ENCODE data around the gene MAGOH.

Gene MAGOH

GRCh38 chr1:53220171-53220961 lies 18.0 kb downstream of the MAGOH start, which contains the start of gene CZIB:
TSS of gene CZIB (minus strand) at chr1:53220634. CDS start at chr1:53220575, 59 bp downstream.
- Histone ChIP-seq H3K4me3 (ENCODE audit: low read depth in 1 of 2, low read length in 2 of 2) (peak within 1 kb of the TSS; percentile 52 to 95), H3K4me1 (ENCODE audit: insufficient read depth, low read length) (peaks cover 26% of the 10 kb centered on the region), H3K27ac (ENCODE audit: low read length) (peak within 1 kb of the TSS; percentile 94), H3K9ac (ENCODE audit: low read depth, low read length) (peak within 1 kb of the TSS; percentile 77), H3K4me2 (ENCODE audit: insufficient read depth, low read length) (peak within 1 kb of the TSS; percentile 90), H4K20me1 (ENCODE audit: insufficient read depth, low read length) (no peaks in the 10 kb centered on the region), H3K27me3 (ENCODE audit: insufficient read depth, low read length, poor library complexity) (no peaks in the 10 kb centered on the region), H3K9me3 (ENCODE audit: insufficient read depth, low read length, severe bottlenecking) (no peaks in the 10 kb centered on the region), H3K36me3 (ENCODE audit: insufficient read depth, low read length) (peaks cover 34% of the 10 kb centered on the region), H2AFZ (ENCODE audit: low read depth, low read length) (peak within 1 kb of the TSS; percentile 85), H3K79me2 (ENCODE audit: insufficient read depth, low read length) (peaks cover 25% of the 10 kb centered on the region)
- peak; percentile 93 for ATAC-seq (ENCODE audit: insufficient read depth, low read depth)
- TF ChIP-seq EZH2 (IDR thresholded peaks at IDR 0.05; ENCODE audit: borderline replicate concordance, low read depth, low read length, severe bottlenecking) = no peak
- DNase-seq = peak; percentile 91

DNA sequence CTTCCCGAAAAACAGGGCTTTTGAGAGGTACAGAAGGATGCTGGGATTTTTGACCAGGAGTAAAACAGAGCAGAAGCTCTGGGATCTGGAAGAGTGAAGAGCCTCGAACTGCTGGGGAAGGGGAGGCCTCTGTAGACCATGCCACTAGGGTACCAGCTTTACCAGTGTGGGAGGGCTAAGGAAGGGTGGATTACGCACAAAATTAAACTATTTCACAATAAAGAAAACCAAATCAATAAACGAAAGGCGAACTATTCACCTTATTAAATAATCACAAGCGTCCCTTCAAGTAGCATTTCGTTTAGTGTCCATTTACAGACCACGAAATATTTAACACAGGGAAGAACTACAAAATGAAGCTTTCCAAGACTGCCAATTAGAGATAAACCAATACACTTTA lies 18.6 kb downstream of the MAGOH start:
- no peak for ATAC-seq (ENCODE audit: insufficient read depth, low read depth)
- DNase-seq = no peak
- Histone ChIP-seq H3K4me2 (ENCODE audit: insufficient read depth, low read length) (peak overlapping the region; percentile 90), H3K4me1 (ENCODE audit: insufficient read depth, low read length) (peaks cover 26% of the 10 kb centered on the region), H3K9ac (ENCODE audit: low read depth, low read length) (peak overlapping the region; percentile 77), H3K9me3 (ENCODE audit: insufficient read depth, low read length, severe bottlenecking) (no peaks in the 10 kb centered on the region), H3K27ac (ENCODE audit: low read length) (peak overlapping the region; percentile 94), H4K20me1 (ENCODE audit: insufficient read depth, low read length) (no peaks in the 10 kb centered on the region), H3K27me3 (ENCODE audit: insufficient read depth, low read length, poor library complexity) (no peaks in the 10 kb centered on the region), H2AFZ (ENCODE audit: low read depth, low read length) (peak overlapping the region; percentile 85), H3K4me3 (ENCODE audit: low read depth in 1 of 2, low read length in 2 of 2) (peak overlapping the region; percentile 52 to 95), H3K79me2 (ENCODE audit: insufficient read depth, low read length) (peaks cover 25% of the 10 kb centered on the region), H3K36me3 (ENCODE audit: insufficient read depth, low read length) (peaks cover 37% of the 10 kb centered on the region)
- TF ChIP-seq, protein P1, sequence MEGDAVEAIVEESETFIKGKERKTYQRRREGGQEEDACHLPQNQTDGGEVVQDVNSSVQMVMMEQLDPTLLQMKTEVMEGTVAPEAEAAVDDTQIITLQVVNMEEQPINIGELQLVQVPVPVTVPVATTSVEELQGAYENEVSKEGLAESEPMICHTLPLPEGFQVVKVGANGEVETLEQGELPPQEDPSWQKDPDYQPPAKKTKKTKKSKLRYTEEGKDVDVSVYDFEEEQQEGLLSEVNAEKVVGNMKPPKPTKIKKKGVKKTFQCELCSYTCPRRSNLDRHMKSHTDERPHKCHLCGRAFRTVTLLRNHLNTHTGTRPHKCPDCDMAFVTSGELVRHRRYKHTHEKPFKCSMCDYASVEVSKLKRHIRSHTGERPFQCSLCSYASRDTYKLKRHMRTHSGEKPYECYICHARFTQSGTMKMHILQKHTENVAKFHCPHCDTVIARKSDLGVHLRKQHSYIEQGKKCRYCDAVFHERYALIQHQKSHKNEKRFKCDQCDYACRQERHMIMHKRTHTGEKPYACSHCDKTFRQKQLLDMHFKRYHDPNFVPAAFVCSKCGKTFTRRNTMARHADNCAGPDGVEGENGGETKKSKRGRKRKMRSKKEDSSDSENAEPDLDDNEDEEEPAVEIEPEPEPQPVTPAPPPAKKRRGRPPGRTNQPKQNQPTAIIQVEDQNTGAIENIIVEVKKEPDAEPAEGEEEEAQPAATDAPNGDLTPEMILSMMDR (IDR thresholded peaks at IDR 0.05; ENCODE audit: borderline replicate concordance, extremely low read depth, low read length, poor library complexity, severe bottlenecking) = no peak
- TF ChIP-seq EZH2 (IDR thresholded peaks at IDR 0.05; ENCODE audit: borderline replicate concordance, low read depth, low read length, severe bottlenecking) = no peak

GRCh38 chr1:53218201-53218600 lies 20.1 kb downstream of the MAGOH start:
- no peak overlapping the region for H3K27ac ChIP-seq (ENCODE audit: low read length)
- H3K4me1 ChIP-seq (ENCODE audit: insufficient read depth, low read length) = peaks cover 26% of the 10 kb centered on the region
- TF ChIP-seq EZH2 (IDR thresholded peaks at IDR 0.05; ENCODE audit: borderline replicate concordance, low read depth, low read length, severe bottlenecking) = no peak
- no peaks in the 10 kb centered on the region for H4K20me1 ChIP-seq (ENCODE audit: insufficient read depth, low read length)
- no peak overlapping the region for H3K4me3 ChIP-seq (ENCODE audit: low read depth in 1 of 2, low read length in 2 of 2)
- H3K79me2 ChIP-seq (ENCODE audit: insufficient read depth, low read length) = peaks cover 25% of the 10 kb centered on the region
- H3K4me2 ChIP-seq (ENCODE audit: insufficient read depth, low read length) = no peak overlapping the region
- H3K27me3 ChIP-seq (ENCODE audit: insufficient read depth, low read length, poor library complexity) = no peaks in the 10 kb centered on the region
- no peak overlapping the region for H2AFZ ChIP-seq (ENCODE audit: low read depth, low read length)
- no peak for DNase-seq
- peaks cover 52% of the 10 kb centered on the region for H3K36me3 ChIP-seq (ENCODE audit: insufficient read depth, low read length)
- ATAC-seq (ENCODE audit: insufficient read depth, low read depth) = no peak
- H3K9me3 ChIP-seq (ENCODE audit: insufficient read depth, low read length, severe bottlenecking) = no peaks in the 10 kb centered on the region
- no peak overlapping the region for H3K9ac ChIP-seq (ENCODE audit: low read depth, low read length)

GRCh38 chr1:53214376-53214940 lies 23.9 kb downstream of the MAGOH start:
- DNase-seq (no peak), ATAC-seq (ENCODE audit: insufficient read depth, low read depth) (no peak)
- no peak overlapping the region for H3K4me2 ChIP-seq (ENCODE audit: insufficient read depth, low read length)
- peaks cover 10% of the 10 kb centered on the region for H3K4me1 ChIP-seq (ENCODE audit: insufficient read depth, low read length)
- no peaks in the 10 kb centered on the region for H3K9me3 ChIP-seq (ENCODE audit: insufficient read depth, low read length, severe bottlenecking)
- TF ChIP-seq, protein P1 (IDR thresholded peaks at IDR 0.05; ENCODE audit: borderline replicate concordance, extremely low read depth, low read length, poor library complexity, severe bottlenecking) = no peak
- no peak for TF ChIP-seq EZH2 (IDR thresholded peaks at IDR 0.05; ENCODE audit: borderline replicate concordance, low read depth, low read length, severe bottlenecking)
- peaks cover 10% of the 10 kb centered on the region for H3K79me2 ChIP-seq (ENCODE audit: insufficient read depth, low read length)
- no peak overlapping the region for H2AFZ ChIP-seq (ENCODE audit: low read depth, low read length)
- no peak overlapping the region for H3K4me3 ChIP-seq (ENCODE audit: low read depth in 1 of 2, low read length in 2 of 2)
- H3K9ac ChIP-seq (ENCODE audit: low read depth, low read length) = no peak overlapping the region
- H3K27ac ChIP-seq (ENCODE audit: low read length) = no peak overlapping the region
- H3K36me3 ChIP-seq (ENCODE audit: insufficient read depth, low read length) = peaks cover 84% of the 10 kb centered on the region
- no peaks in the 10 kb centered on the region for H4K20me1 ChIP-seq (ENCODE audit: insufficient read depth, low read length)
- no peaks in the 10 kb centered on the region for H3K27me3 ChIP-seq (ENCODE audit: insufficient read depth, low read length, poor library complexity)

All from DND-41 (cell line).